Astrocyte of the hippocampus (primary cell): ENCODE data around the gene KCNK7.
"Not testable (repeated sequence)": the region's sequence is repeated elsewhere in the genome, so short reads cannot be mapped to it uniquely, and the experiment has no call there.

Source experiments
- DNase-seq: peaks from one replicate; pipeline ENCODE4 v3.0.0; 2011; ENCODE audit warnings: low read depth, low spot score

The KCNK7 gene, protein sequence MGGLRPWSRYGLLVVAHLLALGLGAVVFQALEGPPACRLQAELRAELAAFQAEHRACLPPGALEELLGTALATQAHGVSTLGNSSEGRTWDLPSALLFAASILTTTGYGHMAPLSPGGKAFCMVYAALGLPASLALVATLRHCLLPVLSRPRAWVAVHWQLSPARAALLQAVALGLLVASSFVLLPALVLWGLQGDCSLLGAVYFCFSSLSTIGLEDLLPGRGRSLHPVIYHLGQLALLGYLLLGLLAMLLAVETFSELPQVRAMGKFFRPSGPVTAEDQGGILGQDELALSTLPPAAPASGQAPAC

DNA sequence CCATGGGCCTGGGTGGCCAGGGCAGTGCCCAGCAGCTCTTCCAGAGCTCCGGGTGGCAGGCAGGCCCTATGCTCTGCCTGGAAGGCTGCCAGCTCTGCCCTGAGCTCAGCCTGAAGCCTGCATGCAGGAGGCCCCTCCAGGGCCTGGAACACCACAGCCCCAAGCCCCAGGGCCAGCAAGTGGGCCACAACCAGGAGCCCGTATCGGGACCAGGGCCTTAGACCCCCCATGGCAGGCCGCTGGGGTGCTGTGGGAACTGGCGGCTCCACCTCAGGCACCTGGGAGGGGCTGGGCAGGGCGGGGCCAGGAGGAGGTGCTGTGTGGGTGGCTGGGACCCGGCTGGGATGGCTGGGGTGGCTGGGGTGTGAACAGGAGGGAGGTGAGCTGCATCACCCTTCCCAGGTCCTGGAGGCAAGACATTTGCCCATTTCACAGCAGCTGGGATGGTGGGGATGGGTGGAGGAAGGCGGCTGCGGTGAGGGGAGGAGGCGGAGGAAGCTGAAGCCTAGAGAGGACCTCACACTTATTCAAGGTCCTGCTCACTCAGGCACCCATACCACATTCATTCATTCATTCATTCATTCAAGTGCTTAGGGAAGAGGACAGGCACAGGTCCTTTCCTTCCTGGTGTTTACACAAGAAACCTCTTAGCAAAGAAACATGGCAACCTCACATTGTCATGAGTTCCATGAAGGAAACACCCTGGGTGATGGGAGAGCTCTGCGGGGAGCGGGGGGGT lies at the start of gene KCNK7:
Gene KCNK7 (minus strand): TSS at position 258 of the 739 bp plus-strand sequence. CDS start 28 bp downstream, at position 230.
- DNase-seq = no peak

DNA sequence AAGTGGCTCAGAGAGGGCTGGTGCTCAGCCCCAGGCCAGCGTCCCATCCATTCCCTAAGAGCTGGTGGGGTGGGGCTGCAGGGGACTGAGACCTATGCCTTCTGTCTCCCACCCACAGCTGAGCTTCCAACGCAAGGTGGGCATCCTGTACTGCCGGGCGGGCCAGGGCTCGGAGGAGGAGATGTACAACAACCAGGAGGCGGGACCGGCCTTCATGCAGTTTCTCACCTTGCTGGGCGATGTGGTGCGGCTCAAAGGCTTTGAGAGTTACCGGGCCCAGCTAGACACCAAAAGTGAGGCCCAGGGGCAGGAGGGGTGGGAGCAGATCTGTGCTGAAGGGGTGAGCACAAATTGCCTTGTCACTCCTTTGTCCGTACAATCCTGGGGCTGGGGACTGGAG lies 49.2 kb upstream of the KCNK7 start:
- DNase-seq = no peak

DNA sequence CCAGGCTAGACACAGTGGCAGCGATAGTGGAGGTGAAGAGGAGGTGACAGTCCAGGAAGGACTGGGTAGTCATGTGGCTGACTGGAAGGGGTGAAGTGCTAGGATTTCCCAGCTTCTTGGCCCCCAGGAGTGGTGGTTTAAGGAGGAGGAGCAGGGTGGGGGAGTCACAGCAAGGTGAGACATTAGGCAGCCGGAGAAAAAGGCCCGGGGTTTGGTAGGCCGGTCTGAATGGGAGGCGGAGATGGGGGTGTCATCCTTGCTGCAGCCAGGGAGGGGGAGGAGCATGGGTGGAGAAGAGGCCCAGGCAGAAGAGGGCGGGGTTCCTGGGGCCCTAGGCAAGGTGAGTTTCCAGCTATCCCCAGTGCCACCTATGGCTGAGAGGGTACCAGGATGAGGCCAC lies 48.4 kb upstream of the KCNK7 start:
- DNase-seq = no peak

DNA sequence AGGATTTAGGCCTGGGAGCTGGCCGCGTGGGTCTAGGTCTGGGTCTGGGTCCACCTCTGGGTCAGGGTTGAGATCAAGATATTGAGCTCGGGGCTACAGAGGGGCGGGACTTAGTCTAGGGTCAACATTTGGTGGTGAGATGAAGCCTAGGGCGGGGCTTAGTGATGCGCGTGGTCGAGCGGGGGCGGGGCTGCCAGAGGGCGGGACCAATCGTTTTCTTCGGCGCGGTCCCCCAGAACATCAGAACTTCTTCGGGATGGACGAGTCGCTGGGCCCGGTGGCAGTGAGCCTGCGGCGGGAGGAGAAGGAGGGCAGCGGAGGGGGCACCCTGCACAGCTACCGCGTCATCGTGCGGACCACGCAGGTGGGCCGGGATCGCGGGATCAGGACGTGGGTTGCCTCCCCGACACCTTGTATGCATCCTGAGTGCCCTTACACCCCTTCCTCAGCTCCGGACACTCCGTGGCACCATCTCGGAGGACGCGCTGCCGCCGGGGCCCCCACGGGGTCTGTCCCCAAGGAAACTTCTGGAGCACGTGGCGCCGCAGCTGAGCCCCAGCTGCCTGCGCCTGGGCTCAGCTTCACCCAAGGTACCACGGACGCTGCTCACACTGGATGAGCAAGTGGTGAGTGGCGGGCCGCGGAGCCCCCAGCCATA lies 46.5 kb upstream of the KCNK7 start:
- DNase-seq = no peak

DNA sequence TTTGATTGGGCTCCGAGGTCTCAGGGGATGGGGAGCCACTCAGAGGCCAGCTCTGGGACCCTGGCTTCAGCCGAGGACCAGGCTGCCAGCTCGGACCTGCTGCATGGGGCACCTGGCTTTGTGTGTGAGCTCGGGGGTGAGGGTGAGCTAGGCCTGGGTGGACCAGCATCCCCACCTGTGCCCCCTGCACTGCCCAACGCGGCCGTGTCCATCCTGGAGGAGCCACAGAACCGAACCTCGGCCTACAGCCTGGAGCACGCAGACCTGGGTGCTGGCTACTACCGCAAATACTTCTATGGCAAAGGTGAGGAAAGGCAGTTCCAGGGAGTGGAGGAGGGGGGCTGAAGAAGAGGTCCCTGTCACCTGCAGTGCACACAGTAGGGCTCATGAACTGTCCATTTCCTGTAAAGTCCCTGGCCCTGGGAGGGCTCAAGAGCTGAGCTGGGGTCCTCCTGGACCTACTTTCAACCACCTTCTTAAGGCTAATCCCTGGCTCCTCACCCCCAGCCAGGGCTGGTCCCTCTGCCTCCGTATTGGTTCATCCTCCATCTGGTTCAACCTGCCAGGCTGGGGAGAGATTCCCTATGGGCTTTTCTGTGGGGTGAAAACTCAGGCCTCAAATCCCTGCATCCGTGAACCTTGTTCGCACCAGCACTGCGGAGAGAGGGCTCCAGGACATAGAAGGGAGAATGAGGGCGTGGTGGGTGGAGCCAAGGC lies 45.9 kb upstream of the KCNK7 start:
- no peak for DNase-seq

DNA sequence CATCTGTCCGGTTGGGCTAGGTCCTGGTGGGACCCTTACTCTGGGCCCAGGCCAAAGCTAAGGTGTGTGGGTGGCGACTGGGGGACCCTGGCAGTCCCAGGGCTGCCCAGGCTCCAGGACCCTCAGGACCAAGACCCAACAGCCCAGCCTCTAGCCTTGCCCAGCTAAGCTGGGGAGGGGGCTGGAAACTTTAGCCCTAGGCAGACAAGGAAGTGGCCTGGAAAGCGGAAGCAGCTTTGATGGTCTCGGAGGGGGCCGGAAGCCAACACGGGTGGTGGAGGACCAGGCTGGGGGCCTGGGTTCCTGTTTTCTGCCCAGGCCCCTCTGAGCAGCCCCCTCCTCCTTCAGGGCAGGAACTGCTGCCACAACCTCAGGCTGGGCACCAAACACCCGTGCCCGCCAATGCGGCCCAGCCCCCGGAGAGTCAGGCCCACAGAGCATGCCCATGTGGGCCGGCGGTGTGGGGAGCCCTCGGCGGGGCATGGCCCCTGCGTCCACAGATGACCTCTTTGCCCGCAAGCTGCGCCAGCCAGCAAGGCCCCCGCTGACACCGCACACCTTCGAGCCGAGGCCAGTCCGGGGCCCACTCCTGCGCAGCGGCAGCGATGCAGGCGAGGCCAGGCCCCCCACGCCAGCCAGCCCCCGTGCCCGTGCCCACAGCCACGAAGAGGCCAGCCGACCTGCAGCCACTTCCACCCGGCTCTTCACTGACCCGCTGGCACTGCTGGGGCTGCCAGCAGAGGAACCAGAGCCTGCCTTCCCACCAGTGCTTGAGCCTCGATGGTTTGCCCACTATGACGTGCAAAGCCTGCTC lies 45.1 kb upstream of the KCNK7 start:
- no peak for DNase-seq

DNA sequence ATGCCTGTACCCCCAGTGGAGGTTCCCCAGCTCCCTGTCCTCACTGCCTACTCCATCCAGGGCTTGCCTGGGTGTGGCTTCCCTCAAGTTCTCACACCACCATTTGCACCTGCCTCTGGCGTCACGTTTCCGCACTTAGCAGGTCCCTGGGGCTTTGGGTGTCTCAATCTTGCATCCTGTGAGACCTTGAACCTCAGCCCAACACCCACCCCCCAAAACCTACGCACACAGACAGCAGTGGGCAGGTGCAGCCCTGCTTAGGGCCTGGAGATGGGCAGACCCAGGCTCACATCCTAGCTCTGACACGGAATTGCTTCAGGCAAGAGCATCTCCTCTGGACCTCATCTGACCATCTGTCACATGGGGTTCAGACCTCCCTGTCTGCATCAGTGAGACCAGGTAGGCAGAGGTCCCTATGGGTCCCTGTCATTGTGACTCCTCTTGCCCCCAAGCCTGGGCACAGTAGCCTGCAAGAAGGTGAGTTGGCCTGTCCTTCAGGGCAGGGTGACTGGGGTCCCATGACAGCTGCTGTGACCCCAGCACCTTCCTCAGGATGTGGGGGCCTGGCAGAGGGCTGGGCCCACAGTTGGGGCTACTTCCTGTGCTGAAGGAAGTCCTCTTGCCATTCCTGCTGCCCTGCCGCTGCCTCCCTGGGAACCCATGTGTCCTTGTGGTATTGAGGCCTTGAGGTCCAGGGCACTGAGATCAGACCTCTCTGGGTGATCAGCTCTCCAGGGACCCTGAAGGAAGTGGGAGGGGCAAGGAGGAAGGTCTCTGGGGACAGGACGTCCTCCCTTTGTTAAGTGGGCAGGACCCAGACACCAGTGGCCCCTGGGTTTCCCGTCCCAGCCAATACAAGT lies 44.3 kb upstream of the KCNK7 start:
- no peak for DNase-seq

DNA sequence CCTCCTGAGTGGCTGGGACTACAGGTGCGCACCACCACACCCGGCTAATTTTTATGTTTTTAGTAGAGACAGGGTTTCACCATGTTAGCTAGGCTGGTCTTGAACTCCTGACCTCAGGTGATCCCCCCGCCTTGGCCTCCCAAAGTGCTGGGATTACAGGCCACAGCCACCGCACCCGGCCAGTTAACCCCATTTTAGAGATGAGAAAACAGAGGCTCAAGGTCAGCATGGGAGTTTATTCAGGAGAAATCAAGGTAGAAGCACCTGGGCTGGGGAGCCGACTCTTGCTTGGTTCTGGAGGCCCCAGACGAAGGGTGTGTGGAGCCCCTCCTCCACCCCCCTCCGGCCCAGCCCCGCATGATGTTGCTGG lies 43.6 kb upstream of the KCNK7 start:
- DNase-seq = not testable (repeated sequence)

DNA sequence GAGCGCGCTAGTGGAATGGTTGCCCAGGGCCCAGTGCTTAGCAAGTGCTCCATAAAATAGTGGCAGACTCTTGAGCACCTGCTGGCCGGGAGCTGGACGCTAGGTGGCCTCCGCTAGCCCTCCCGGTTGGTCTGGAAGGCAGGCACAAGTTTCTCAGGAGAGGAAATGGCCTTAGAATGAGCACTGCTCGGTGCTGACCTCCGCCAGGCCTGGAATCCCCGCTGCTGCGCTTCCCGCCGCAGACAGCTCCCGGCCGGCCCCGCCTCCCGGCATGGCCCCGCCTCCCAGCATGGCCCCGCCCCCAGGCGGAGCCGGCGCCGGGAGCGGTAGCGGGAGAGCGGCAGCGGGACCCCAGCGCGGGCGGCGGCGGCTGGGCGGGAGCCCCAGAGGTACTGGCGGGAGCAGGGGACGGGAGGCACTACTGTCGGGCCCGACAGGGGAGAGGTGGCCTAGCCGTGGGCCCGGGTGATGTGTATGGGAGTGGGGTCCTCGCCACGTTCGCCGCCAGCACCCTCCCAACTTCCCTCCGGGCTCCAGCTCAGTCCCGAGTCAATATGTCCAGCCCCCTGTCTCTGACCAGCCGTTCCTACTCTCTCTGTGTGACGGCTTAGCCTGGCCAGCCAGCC lies 42.3 kb upstream of the KCNK7 start, which contains the start of gene SIPA1:
Gene SIPA1 (plus strand): TSS at position 308 of the 626 bp plus-strand sequence. CDS start 2,821 bp downstream, outside the sequence.
- DNase-seq = peak; percentile 95

DNA sequence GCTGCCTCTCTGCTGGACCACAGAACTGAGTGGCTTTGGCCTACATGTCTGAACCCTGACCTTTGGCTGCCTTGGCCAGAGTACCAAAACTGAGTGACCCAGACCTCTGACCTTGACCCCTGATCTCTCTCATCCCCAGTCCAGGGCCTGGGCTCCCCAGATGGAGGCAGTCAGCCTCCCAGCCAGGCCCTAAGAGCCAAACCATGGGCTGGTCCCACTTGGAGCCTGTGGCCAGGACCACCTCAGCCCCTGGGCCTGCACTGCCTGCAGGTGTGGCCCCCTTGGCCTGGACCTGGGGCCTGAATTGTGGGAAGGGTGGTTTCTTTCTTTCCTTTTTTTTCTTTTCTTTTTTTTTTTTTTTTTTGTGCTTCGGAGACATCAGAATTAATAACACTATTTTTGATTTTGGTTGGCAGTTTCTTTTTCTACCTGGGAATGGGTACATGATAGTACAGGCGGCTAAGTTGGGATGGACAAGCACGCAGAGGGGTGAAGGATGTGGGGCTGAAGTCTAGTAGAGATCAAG lies 41.5 kb upstream of the KCNK7 start:
- no peak for DNase-seq

DNA sequence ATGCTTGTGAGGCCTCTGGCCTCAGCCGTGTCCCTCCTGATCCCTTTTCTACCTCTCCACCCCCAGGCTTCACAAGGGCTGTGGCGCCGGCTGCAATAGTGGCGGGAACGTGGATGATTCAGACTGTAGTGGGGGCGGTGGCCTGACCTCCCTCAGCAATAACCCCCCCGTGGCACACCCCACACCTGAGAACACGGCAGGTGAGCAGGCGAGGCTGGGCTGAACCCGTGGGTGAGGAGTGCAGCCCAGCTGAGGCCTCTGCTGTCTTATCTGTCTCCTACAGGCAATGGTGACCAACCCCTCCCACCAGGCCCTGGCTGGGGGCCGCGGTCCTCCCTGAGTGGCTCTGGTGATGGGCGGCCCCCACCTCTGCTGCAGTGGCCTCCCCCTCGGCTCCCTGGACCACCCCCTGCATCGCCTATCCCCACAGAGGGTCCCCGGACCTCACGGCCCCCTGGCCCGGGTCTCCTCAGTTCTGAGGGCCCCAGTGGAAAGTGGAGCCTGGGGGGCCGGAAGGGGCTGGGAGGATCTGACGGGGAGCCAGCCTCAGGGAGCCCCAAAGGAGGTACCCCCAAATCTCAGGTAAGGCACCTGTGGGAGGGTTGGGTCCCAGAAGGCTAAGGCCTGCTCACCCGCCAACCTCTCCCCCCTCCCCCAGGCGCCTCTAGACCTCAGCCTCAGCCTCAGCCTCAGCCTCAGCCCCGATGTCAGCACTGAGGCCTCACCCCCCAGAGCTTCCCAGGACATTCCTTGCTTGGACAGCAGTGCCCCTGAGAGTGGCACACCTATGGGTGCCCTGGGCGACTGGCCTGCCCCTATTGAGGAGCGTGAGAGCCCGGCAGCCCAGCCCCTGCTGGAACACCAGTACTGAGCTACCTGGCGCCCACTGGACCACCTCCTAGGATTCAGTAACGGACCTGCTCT lies 40.8 kb upstream of the KCNK7 start:
- no peak for DNase-seq

DNA sequence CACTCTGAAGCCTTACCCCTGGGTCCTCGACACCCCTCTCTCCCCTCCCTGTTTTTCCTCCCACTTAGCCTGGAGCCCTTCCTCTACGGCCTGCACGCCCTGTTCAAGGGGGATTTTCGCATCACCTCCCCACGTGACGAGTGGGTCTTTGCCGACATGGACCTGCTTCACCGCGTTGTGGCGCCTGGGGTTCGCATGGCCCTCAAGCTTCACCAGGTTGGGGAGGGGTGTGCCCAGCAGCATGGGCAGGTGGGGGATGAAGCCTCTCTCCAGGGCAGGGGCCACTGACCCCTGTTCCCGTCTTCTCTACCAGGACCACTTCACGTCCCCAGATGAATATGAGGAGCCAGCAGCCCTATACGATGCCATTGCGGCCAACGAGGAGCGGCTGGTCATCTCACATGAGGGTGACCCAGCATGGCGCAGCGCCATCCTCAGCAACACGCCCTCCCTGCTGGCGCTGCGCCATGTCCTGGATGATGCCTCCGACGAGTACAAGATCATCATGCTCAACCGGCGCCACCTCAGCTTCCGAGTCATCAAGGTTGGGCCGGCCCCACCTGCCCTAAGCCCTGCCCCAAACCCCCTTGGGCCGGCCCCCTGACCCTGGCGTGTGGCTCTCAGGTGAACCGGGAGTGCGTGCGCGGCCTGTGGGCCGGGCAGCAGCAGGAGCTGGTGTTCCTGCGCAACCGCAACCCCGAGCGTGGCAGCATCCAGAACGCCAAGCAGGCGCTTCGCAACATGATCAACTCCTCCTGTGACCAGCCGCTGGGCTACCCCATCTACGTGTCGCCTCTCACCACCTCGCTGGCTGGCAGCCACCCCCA lies 39.5 kb upstream of the KCNK7 start:
- DNase-seq = no peak

DNA sequence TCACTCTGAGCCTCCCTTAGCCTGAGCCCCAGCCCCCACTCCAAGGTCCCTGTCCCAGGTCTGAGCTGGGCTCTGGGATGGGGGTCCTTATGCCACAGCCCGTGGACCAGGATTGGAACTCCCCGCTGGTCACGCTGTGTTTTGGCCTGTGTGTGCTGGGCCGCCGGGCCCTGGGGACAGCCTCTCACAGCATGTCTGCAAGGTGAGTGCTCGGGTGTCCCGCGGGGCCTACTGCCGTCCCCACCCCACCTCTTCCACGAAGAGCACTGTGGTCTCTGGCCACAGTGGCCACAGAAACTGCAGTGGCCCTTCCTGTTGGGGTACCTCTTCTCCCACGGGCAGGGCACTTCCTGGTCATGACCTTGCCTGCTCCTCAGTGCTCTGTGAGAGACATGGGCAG lies 38.8 kb upstream of the KCNK7 start:
- DNase-seq = no peak

DNA sequence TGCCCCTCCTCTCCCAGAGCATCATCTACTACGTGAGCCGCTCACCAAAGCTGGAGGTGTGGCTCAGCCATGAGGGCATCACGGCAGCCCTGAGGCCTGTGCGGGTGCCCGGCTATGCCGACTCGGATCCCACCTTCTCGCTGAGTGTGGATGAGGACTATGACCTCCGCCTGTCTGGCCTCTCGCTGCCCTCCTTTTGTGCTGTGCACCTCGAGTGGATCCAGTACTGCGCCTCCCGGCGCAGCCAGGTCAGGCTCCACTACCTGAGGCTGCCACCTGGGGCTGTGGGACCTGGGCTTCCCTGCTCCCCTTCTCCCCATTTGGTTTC lies 38.5 kb upstream of the KCNK7 start:
- DNase-seq = no peak

DNA sequence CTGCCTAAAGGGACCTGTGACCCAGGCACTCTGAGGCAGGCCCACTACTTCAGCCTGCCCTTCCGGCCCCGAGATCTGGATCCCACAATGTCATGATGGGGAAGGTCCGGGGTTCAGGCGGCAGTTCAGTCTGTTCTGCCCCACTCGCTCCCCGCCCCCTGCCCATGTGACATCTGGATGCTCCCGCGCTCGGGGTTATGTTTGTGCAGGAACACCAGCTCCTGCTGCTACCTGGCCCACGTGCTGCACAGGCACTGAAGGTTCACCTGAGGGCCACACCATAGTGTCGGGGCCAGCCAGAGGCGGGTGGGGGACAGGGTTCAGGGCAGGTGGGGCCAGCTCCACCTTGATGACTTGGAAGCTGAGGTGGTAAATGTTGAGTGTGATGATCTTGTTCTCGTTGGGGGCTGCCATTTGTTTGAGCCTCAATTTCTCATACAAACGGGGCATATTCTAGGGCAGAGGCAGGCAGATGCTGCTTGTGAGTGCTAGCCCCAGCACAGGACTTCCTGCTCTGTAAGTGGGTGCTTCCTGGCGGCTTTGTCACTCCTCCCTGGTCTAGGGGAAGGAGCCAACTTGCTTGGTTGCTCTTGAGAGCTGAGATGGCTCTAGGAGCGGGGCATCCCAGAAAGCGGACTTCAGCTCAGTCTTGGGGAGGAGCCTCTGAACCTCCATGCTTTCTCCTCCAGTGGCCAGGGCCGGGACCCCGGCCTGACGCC lies 37.9 kb upstream of the KCNK7 start:
- no peak for DNase-seq

DNA sequence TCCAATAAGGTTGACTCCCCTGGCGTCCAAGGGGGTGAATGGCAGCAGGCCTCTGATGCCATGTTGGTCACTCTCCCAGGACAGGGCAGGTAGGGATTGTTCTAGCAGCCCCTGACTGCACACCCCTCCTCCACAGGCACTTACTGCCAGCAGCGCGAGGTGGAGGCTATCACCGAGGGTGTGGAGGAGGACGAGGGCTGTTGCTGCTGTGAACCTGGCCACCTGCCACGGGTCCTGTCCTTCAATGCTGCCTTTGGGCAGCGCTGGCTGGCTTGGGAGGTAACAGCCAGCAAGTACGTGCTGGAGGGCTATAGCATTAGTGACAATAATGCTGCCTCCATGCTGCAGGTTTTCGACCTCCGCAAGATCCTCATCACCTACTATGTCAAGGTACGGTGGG lies 34.6 kb upstream of the KCNK7 start:
- DNase-seq = no peak

DNA sequence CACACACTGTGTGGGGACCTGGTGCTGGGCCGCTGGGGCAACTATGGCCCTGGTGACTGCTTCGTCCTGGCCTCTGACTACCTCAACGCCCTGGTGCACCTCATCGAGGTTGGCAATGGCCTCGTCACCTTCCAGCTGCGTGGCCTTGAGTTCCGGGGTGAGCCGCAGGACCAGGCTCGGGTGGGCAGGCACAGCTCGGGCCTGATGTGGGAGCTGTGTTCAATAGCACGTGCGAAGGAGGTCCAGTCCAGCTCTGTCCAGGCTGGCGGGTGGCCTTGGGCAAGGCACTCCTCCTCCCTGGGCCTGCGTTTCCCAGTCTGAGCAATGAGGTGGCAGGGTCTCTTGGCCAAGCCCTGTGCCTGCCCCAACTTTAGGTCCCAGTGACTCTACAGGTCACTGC lies 34.0 kb upstream of the KCNK7 start:
- no peak for DNase-seq
